ENCODE results near the gene BCR.

BCR gene

GRCh38 chr22:23245799-23246136, 65.5 kb downstream of the BCR start:
- DNase-seq (ENCODE audit: low read depth) = no peak
- H3K4me3 ChIP-seq (ENCODE audit: low read length) = no peak overlapping the region

GRCh38 chr22:23246982-23247766, 66.9 kb downstream of the BCR start:
- H3K4me3 ChIP-seq (ENCODE audit: low read length) = no peak overlapping the region
- TF ChIP-seq CTCF (conservative IDR thresholded peaks at IDR 0.05; ENCODE audit: low read depth, low read length) = no peak
- no peak for DNase-seq (ENCODE audit: low read depth)

More at GRCh38 chr22:23245799-23246136, 65.5 kb downstream of the BCR start:
- TF ChIP-seq CTCF (conservative IDR thresholded peaks at IDR 0.05; ENCODE audit: low read depth, low read length) = no peak

- TF ChIP-seq CTCF (conservative IDR thresholded peaks at IDR 0.05; ENCODE audit: low read depth, low read length) = no peak
- H3K4me3 ChIP-seq (ENCODE audit: low read length) = no peak overlapping the region
- no peak for DNase-seq (ENCODE audit: low read depth)
Observed at GRCh38 chr22:23248583-23248982, 68.3 kb downstream of the BCR start.

- DNase-seq (ENCODE audit: low read depth) = no peak
- H3K4me3 ChIP-seq (ENCODE audit: low read length) = no peak overlapping the region
- no peak for TF ChIP-seq CTCF (conservative IDR thresholded peaks at IDR 0.05; ENCODE audit: low read depth, low read length)
Observed at GRCh38 chr22:23250056-23250784, 69.9 kb downstream of the BCR start.

- TF ChIP-seq CTCF (conservative IDR thresholded peaks at IDR 0.05; ENCODE audit: low read depth, low read length) = no peak
- no peak overlapping the region for H3K4me3 ChIP-seq (ENCODE audit: low read length)
- no peak for DNase-seq (ENCODE audit: low read depth)
Observed at GRCh38 chr22:23250785-23251363, 70.6 kb downstream of the BCR start.

- no peak for DNase-seq (ENCODE audit: low read depth)
- no peak for TF ChIP-seq CTCF (conservative IDR thresholded peaks at IDR 0.05; ENCODE audit: low read depth, low read length)
Observed at GRCh38 chr22:23251445-23252093, 71.3 kb downstream of the BCR start.

More at GRCh38 chr22:23251445-23252093, 71.3 kb downstream of the BCR start:
- no peak overlapping the region for H3K4me3 ChIP-seq (ENCODE audit: low read length)
